ENCODE results near the gene SAMD15. TPM values are rescaled to one million over a fixed set of nuclear protein-coding genes. Genes with fewer than 3 reads are reported as not detected.

SAMD15 gene
- total and polyA plus RNA-seq, 2 donors (not counting 1 experiment from before 2014, with no cell fraction given), result 0.03 to 0.96 TPM

GRCh38 chr14:77344377-77344996 lies 32.7 kb upstream of the SAMD15 start:
- no peak overlapping the region for H3K27ac Mint-ChIP-seq
- CTCF ChIA-PET, result no interaction called here

GRCh38 chr14:77346495-77346894 lies 30.7 kb upstream of the SAMD15 start:
- DNase-seq, result no peak
- ChIA-PET POLR2A (interaction anchor here (1.6 kb wide), 1 partner anchor 30 kb away, joined by 4 read pairs; the partner anchor contains the start of genes SAMD15 and TMED8), CTCF (interaction anchor here (0.6 to 0.8 kb wide), 3 partner anchors 9 to 516 kb away, joined by 3 to 4 read pairs (median 3); no protein-coding TSS in a partner anchor)
- peaks cover 2 to 58% of the 10 kb centered on the region in 2 experiments for H3K36me3 ChIP-seq (replicated peaks in 1 of 2; ENCODE audit: control extremely low read depth in 1 of 2, control insufficient read depth in 1 of 2, extremely low read depth in 1 of 2, insufficient read depth in 2 of 2, low read length in 1 of 2)
- H3K79me2 ChIP-seq (ENCODE audit: control insufficient read depth, insufficient read depth, low read length), result peaks cover 22% of the 10 kb centered on the region
- intact Hi-C loops (cut with micrococcal nuclease), result no loop called here
- WGBS (ENCODE audit: insufficient coverage), result no CpG with 5 or more reads among the region's 2 CpGs
- Mint-ChIP-seq H3K27me3 (no peaks in the 10 kb centered on the region), H3K9me3 (ENCODE audit: insufficient read depth) (no peaks in the 10 kb centered on the region), H3K4me1 (peaks cover 23% of the 10 kb centered on the region), H3K27ac (no peak overlapping the region), H3K4me3 (no peak overlapping the region)
- H4K20me1 ChIP-seq (ENCODE audit: control insufficient read depth, insufficient read depth, low read length, poor library complexity, severe bottlenecking), result no peaks in the 10 kb centered on the region
- H3K27ac ChIP-seq (ENCODE audit: low read length in 2 of 2), result no peak overlapping the region
- TF ChIP-seq EZH2 (IDR thresholded peaks at IDR 0.05; ENCODE audit: borderline replicate concordance, insufficient read depth, low read depth, low read length, poor library complexity, severe bottlenecking), result no peak
- TF ChIP-seq, protein P1, sequence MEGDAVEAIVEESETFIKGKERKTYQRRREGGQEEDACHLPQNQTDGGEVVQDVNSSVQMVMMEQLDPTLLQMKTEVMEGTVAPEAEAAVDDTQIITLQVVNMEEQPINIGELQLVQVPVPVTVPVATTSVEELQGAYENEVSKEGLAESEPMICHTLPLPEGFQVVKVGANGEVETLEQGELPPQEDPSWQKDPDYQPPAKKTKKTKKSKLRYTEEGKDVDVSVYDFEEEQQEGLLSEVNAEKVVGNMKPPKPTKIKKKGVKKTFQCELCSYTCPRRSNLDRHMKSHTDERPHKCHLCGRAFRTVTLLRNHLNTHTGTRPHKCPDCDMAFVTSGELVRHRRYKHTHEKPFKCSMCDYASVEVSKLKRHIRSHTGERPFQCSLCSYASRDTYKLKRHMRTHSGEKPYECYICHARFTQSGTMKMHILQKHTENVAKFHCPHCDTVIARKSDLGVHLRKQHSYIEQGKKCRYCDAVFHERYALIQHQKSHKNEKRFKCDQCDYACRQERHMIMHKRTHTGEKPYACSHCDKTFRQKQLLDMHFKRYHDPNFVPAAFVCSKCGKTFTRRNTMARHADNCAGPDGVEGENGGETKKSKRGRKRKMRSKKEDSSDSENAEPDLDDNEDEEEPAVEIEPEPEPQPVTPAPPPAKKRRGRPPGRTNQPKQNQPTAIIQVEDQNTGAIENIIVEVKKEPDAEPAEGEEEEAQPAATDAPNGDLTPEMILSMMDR (IDR thresholded peaks at IDR 0.05), result no peak
- H3K4me1 ChIP-seq (ENCODE audit: control insufficient read depth in 2 of 2, insufficient read depth in 2 of 2, low read length in 2 of 2), result peaks cover 7 to 8% of the 10 kb centered on the region in 2 donors
- H3K27me3 ChIP-seq (replicated peaks in 1 of 4; ENCODE audit: control extremely low read depth in 1 of 4, control insufficient read depth in 3 of 4, insufficient read depth in 4 of 4, low read length in 3 of 4), result no peaks in the 10 kb centered on the region
- no peak for ATAC-seq (ENCODE audit: low read depth)
- no peak overlapping the region for H3K4me2 ChIP-seq (replicated peaks; ENCODE audit: low read depth, low read length, poor library complexity, severe bottlenecking)
- no peak overlapping the region for H3K4me3 ChIP-seq (ENCODE audit: control extremely low read depth in 1 of 5, extremely low read depth in 1 of 5, insufficient read depth in 1 of 5, low read depth in 2 of 5, low read length in 4 of 5)
- no peak overlapping the region for H3K9ac ChIP-seq (ENCODE audit: low read length)
- H2AFZ ChIP-seq (ENCODE audit: insufficient read depth, low read depth, low read length, poor library complexity, severe bottlenecking), result no peak overlapping the region
- no peaks in the 10 kb centered on the region for H3K9me3 ChIP-seq (ENCODE audit: control extremely low read depth in 1 of 3, control insufficient read depth in 2 of 3, insufficient read depth in 1 of 3, low read length in 2 of 3)

More at GRCh38 chr14:77344377-77344996, 32.7 kb upstream of the SAMD15 start:
- Histone ChIP-seq H3K4me3 (ENCODE audit: control extremely low read depth in 1 of 5, extremely low read depth in 1 of 5, insufficient read depth in 1 of 5, low read depth in 2 of 5, low read length in 4 of 5) (no peak overlapping the region), H3K27me3 (replicated peaks in 1 of 4; ENCODE audit: control extremely low read depth in 1 of 4, control insufficient read depth in 3 of 4, insufficient read depth in 4 of 4, low read length in 3 of 4) (no peaks in the 10 kb centered on the region), H3K36me3 (replicated peaks in 1 of 2; ENCODE audit: control extremely low read depth in 1 of 2, control insufficient read depth in 1 of 2, extremely low read depth in 1 of 2, insufficient read depth in 2 of 2, low read length in 1 of 2) (peaks cover 2 to 61% of the 10 kb centered on the region in 2 experiments), H3K4me2 (replicated peaks; ENCODE audit: low read depth, low read length, poor library complexity, severe bottlenecking) (no peak overlapping the region), H3K79me2 (ENCODE audit: control insufficient read depth, insufficient read depth, low read length) (peaks cover 10% of the 10 kb centered on the region), H3K27ac (ENCODE audit: low read length in 2 of 2) (no peak overlapping the region), H3K4me1 (ENCODE audit: control insufficient read depth in 2 of 2, insufficient read depth in 2 of 2, low read length in 2 of 2) (peaks cover 7 to 8% of the 10 kb centered on the region in 2 donors), H2AFZ (ENCODE audit: insufficient read depth, low read depth, low read length, poor library complexity, severe bottlenecking) (no peak overlapping the region), H3K9ac (ENCODE audit: low read length) (no peak overlapping the region), H3K9me3 (ENCODE audit: control extremely low read depth in 1 of 3, control insufficient read depth in 2 of 3, insufficient read depth in 1 of 3, low read length in 2 of 3) (no peaks in the 10 kb centered on the region), H4K20me1 (ENCODE audit: control insufficient read depth, insufficient read depth, low read length, poor library complexity, severe bottlenecking) (no peaks in the 10 kb centered on the region)
- no peak for DNase-seq
- POLR2A ChIA-PET, result no interaction called here
- peaks cover 16% of the 10 kb centered on the region for H3K4me1 Mint-ChIP-seq
- intact Hi-C loops (cut with micrococcal nuclease), result no loop called here
- no peak for TF ChIP-seq EZH2 (IDR thresholded peaks at IDR 0.05; ENCODE audit: borderline replicate concordance, insufficient read depth, low read depth, low read length, poor library complexity, severe bottlenecking)
- TF ChIP-seq, protein P1 (IDR thresholded peaks at IDR 0.05), result no peak
- WGBS (ENCODE audit: insufficient coverage), result 94% methylated on average over 2 of the region's 3 CpGs
- H3K27me3 Mint-ChIP-seq, result no peaks in the 10 kb centered on the region
- no peaks in the 10 kb centered on the region for H3K9me3 Mint-ChIP-seq (ENCODE audit: insufficient read depth)
- H3K4me3 Mint-ChIP-seq, result no peak overlapping the region
- ATAC-seq (ENCODE audit: low read depth), result no peak

Data from B cell (primary cell).